Suprapubic skin (tissue), 4 donors: Measurements from ENCODE around the gene OCSTAMP. TPM values are rescaled to one million over a fixed set of nuclear protein-coding genes. Genes with fewer than 3 reads are reported as not detected.

Source experiments
- DNase-seq, 2 donors: peaks; one replicate each; pipeline ENCODE4 v3.0.0-alpha.2; 2019; ENCODE audit warnings: low spot score in 2 of 2
- H3K27ac ChIP-seq: fragments of 200-600 bp; sonication (generic); one replicate; pipeline ENCODE4 v1.5.1; 2019
- H3K27me3 ChIP-seq: fragments of 200-600 bp; sonication (generic); one replicate; pipeline ENCODE4 v1.5.1; 2019
- H3K36me3 ChIP-seq: fragments of 200-600 bp; sonication (generic); one replicate; pipeline ENCODE4 v1.5.1; 2019
- H3K4me1 ChIP-seq: fragments of 200-600 bp; sonication (generic); one replicate; pipeline ENCODE4 v1.5.1; 2019
- H3K4me3 ChIP-seq: fragments of 200-600 bp; sonication (generic); one replicate; pipeline ENCODE4 v1.5.1; 2019; ENCODE audit warnings: mild to moderate bottlenecking
- H3K9me3 ChIP-seq: fragments of 200-600 bp; sonication (generic); one replicate; pipeline ENCODE4 v1.5.1; 2019
- EP300 ChIP-seq: sonication (generic); formaldehyde crosslinking; IDR thresholded peaks from one replicate; pipeline ENCODE4 v1.6.1; 2017; ENCODE audit warnings: antibody characterized with exemption
- POLR2A ChIP-seq, 2 donors: fragments of 450-650 bp; IDR thresholded peaks; one replicate each; pipeline ENCODE4 v1.6.1; 2017; ENCODE audit warnings: antibody characterized with exemption in 2 of 2, mild to moderate bottlenecking in 2 of 2, moderate library complexity in 2 of 2
- POLR2AphosphoS5 ChIP-seq, 3 donors: sonication (generic); formaldehyde crosslinking; IDR thresholded peaks; one replicate each; pipeline ENCODE4 v1.6.1; 2017; ENCODE audit warnings: antibody characterized with exemption in 3 of 3
- whole genome bisulfite sequencing: methylation state at CpG from one replicate; pipeline ENCODE4 v1.1.5; 2018; 5-methylcytosine and 5-hydroxymethylcytosine counted together
- total RNA-seq, 4 donors: library from RNA; depleted of rRNA; stranded (reverse); fragments of >200 nt; gene quantifications; one replicate each; pipeline ENCODE4 v1.1.0, GENCODE V29; 2016
- TF ChIP-seq, protein P1 (sequence below), 2 donors: fragments of 200-600 bp in 1 of 2; fragments of 450-650 bp in 1 of 2; sonication (generic) in 1 of 2; IDR thresholded peaks; one replicate each; pipeline ENCODE4 v1.5.1; 2016 to 2019; ENCODE audit warnings: antibody characterized with exemption in 2 of 2, mild to moderate bottlenecking in 1 of 2, moderate library complexity in 1 of 2

Gene OCSTAMP
- total RNA-seq, 4 donors from 2014 or later = not detected

GRCh38 chr20:46523696-46524328 lies 26.6 kb downstream of the OCSTAMP start:
- no peak for DNase-seq
- WGBS = 56% methylated on average over 2 of the region's 2 CpGs
- Histone ChIP-seq H3K9me3 (no peaks in the 10 kb centered on the region), H3K4me1 (no peaks in the 10 kb centered on the region), H3K36me3 (no peaks in the 10 kb centered on the region), H3K4me3 (no peak overlapping the region), H3K27me3 (peaks cover 39% of the 10 kb centered on the region), H3K27ac (no peak overlapping the region)
- TF ChIP-seq EP300 = no peak
- TF ChIP-seq, protein P1, sequence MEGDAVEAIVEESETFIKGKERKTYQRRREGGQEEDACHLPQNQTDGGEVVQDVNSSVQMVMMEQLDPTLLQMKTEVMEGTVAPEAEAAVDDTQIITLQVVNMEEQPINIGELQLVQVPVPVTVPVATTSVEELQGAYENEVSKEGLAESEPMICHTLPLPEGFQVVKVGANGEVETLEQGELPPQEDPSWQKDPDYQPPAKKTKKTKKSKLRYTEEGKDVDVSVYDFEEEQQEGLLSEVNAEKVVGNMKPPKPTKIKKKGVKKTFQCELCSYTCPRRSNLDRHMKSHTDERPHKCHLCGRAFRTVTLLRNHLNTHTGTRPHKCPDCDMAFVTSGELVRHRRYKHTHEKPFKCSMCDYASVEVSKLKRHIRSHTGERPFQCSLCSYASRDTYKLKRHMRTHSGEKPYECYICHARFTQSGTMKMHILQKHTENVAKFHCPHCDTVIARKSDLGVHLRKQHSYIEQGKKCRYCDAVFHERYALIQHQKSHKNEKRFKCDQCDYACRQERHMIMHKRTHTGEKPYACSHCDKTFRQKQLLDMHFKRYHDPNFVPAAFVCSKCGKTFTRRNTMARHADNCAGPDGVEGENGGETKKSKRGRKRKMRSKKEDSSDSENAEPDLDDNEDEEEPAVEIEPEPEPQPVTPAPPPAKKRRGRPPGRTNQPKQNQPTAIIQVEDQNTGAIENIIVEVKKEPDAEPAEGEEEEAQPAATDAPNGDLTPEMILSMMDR (IDR thresholded peaks at IDR 0.05) = no peak
- TF ChIP-seq POLR2AphosphoS5 (IDR thresholded peaks at IDR 0.05) = no peak
- TF ChIP-seq POLR2A (IDR thresholded peaks at IDR 0.05) = no peak

- H3K36me3 ChIP-seq = no peaks in the 10 kb centered on the region
- peaks cover 40% of the 10 kb centered on the region for H3K27me3 ChIP-seq
- H3K4me1 ChIP-seq = no peaks in the 10 kb centered on the region
- WGBS = 78% methylated on average over 5 of the region's 5 CpGs
- no peaks in the 10 kb centered on the region for H3K9me3 ChIP-seq
- TF ChIP-seq, protein P1 (IDR thresholded peaks at IDR 0.05) = no peak
- TF ChIP-seq POLR2AphosphoS5 (IDR thresholded peaks at IDR 0.05) (no peak), EP300 (no peak), POLR2A (IDR thresholded peaks at IDR 0.05) (no peak)
- no peak overlapping the region for H3K27ac ChIP-seq
- no peak overlapping the region for H3K4me3 ChIP-seq
- DNase-seq = no peak
Measured at GRCh38 chr20:46523108-46523507, 27.3 kb downstream of the OCSTAMP start.

DNA sequence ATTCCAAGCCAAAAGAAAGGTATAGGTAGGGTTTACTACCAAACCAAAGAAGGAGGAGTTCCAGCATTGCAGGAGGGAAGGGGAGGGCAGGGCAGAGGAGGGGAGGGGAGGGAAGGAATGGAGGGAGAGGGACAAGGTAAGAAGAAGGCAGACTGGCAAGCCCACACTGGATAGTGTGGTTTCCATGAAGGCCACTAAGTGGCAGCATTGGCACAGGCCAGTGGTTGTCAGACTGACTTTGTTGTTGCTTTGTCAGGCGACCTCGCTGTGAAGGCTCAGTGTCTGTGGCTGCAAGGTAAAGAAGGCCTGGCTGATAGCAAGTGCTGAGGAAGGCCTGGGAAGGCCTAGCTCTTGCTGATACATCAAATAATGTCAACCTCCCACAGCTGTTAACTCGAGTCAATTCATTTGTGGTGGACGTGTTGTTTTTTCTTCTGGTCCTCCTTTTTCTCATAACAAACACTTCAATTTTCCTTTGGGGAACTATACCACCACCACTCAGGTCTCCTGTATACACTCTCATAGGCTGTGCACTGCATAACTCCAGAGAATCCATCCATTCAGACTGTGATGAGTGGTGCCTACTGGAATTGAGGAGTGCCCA lies 29.4 kb downstream of the OCSTAMP start:
- no peak overlapping the region for H3K4me3 ChIP-seq
- H3K27ac ChIP-seq = no peak overlapping the region
- no peaks in the 10 kb centered on the region for H3K9me3 ChIP-seq
- 28% methylated on average over 4 of the region's 4 CpGs for WGBS
- H3K27me3 ChIP-seq = peaks cover 51% of the 10 kb centered on the region
- no peak for DNase-seq
- H3K4me1 ChIP-seq = no peaks in the 10 kb centered on the region
- H3K36me3 ChIP-seq = no peaks in the 10 kb centered on the region
- TF ChIP-seq, protein P1 (IDR thresholded peaks at IDR 0.05) = peak in 1 of 2 donors; percentile 55
- no peak for TF ChIP-seq POLR2A (IDR thresholded peaks at IDR 0.05)

- TF ChIP-seq, protein P1 (IDR thresholded peaks at IDR 0.05) = no peak
- TF ChIP-seq POLR2AphosphoS5 (IDR thresholded peaks at IDR 0.05) = no peak
- TF ChIP-seq EP300 = no peak
- TF ChIP-seq POLR2A (IDR thresholded peaks at IDR 0.05) = no peak
- H3K36me3 ChIP-seq = no peaks in the 10 kb centered on the region
- WGBS = 87% methylated on average over 4 of the region's 4 CpGs
Measured at GRCh38 chr20:46520540-46520939, 29.9 kb downstream of the OCSTAMP start.

DNA sequence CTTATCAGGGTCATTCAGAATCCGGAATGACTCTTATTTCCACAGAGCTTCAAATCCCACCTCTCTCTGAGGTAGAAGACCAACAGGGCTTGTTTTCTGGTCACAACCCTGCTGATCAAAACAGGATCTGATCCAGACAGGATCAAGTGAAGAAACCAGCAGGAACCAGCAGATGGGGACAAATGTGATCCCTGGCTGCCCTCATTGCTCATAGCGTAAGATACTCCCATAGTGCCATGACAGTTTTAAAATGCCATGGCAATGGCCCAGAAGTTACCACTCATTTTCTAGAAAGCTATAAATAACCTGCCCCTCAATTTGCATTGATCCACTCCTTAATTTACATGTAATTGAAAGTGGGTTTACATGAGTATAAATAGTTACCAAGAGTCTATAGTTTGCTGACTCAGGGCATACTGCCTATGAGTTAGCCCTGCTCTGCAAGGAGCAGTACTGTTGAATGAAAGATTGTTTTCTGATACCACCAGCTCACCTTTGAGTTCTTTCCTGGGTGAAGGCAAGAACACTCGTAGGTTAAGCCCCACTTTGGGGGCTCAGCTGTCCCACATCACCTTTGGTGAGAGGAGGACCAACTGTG lies 30.9 kb downstream of the OCSTAMP start:
- Histone ChIP-seq H3K36me3 (no peaks in the 10 kb centered on the region), H3K27me3 (peaks cover 52% of the 10 kb centered on the region), H3K27ac (no peak overlapping the region), H3K9me3 (no peaks in the 10 kb centered on the region), H3K4me1 (no peaks in the 10 kb centered on the region), H3K4me3 (no peak overlapping the region)
- 61% methylated on average over 3 of the region's 3 CpGs for WGBS
- no peak for TF ChIP-seq POLR2A (IDR thresholded peaks at IDR 0.05)
- no peak for DNase-seq

More at GRCh38 chr20:46520540-46520939, 29.9 kb downstream of the OCSTAMP start:
- Histone ChIP-seq H3K27me3 (peaks cover 49% of the 10 kb centered on the region), H3K4me3 (no peak overlapping the region), H3K27ac (no peak overlapping the region), H3K9me3 (no peaks in the 10 kb centered on the region), H3K4me1 (no peaks in the 10 kb centered on the region)
- no peak for DNase-seq
